NCI-H524 (cell line): ENCODE results near the gene SLC36A3.
A peak's percentile ranks its signal among the peaks of the same experiment; 100 is the strongest.

Source experiments
- DNase-seq, 2 experiments: peaks; one replicate each; lab custom pipeline; 2025; lab: John Stamatoyannopoulos, UW

SLC36A3 gene

DNA sequence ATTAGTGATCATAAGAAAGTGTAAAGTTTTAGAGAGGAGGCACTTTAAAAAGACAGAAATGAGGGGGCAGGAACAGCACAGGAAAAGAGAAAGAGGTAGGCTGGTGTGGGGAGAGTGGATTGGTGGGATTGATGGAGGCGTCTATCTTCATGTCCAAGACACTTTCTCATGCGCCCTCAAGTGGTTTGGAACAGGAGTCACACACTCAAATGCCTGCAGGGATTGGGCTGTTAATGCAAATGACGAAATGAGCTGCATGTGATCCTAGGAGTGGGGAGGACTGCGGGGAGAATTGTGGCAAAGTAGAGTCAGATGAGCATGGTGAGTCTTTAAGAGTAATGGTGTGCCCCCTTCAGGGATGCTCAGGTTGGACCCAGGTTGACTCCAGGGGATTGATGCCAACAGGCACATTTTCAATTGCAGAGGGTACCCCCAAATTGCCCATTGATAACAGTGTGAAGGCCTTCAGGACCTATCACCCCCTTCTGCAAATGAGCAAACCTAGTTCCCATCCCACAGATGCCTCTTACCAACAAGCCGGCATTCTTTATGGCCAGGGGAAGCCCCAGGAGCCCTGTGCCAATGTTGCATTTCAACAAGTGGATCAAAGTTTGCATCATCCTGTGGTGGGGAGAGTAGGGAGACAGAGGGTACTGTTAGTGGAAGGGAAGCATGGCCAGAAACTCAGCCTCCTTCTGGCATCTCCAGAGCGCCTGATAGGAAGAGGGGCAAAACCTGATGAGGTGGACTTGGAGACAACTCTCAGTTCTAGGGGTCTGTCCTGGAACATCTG is 5.3 kb downstream of the SLC36A3 start:
- peak; percentile 15 to 68 for DNase-seq

DNA sequence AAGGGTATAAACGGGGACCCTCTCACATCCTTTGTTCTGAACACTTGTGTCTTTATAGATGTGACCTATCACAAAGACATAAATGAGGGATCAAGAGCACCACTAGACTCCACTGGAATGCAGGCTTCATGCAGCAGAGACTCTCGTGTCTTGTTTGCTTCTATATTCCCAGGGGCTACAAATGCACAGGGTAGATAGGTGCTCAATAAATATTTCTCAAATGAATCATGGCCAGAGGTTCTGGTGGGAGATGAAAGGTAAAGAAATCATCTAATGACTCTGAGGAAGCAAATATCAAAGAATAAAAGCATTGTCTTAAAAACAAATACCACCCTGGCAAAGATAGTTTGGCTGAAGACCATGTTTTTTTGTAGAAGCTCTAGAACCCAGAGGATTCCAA is 6.6 kb downstream of the SLC36A3 start:
- no peak for DNase-seq

DNA sequence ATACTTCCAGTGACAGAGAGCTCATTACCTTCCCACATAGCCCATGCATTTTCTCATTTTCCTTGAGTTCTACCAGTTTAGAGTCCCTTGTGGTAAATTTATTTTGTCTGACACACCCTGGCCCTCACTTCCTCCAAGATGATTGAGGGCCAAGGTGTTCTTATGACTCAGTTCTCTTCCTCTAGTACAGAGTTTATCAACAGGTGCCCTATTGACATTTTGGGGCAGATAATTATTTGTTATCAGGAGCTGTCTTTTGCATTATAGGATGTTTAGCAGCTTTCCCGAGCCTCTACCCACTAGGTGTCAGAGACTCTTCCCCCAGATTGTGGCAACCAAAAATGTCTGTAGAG is 7.1 kb downstream of the SLC36A3 start:
- no peak for DNase-seq

DNA sequence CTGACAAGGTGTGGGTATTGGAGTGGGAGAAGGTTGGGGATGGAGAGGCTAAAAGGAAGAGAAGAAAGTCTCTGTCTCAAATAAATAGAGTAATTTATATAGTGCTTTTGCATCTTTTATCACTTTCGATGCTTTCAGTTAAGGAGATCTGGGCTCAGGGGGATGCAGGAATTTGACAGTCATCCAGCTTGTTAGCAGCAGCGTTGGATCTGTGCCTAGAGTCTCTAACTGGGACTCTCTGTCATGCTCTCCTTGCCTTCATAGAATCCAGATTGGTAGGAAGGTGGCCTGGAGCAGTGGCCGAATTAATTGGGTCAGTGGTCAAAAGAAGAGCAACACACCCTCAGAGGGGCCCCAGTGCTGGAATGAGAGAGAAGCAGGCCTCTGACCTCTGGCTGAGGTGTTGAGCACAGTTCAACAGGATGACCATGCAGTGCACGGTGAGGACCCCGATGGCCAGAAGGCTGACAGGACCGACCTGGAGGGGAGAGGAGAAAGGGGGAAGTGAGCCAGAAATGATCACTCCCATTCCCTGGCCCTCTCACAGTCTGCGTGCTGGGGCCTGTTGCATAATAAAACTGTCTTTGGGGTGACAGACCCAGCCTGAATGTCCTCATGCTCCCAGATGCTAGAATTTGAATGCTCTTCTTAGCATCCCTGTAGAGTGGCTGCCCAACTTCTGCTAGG is 7.6 kb downstream of the SLC36A3 start:
- no peak for DNase-seq

DNA sequence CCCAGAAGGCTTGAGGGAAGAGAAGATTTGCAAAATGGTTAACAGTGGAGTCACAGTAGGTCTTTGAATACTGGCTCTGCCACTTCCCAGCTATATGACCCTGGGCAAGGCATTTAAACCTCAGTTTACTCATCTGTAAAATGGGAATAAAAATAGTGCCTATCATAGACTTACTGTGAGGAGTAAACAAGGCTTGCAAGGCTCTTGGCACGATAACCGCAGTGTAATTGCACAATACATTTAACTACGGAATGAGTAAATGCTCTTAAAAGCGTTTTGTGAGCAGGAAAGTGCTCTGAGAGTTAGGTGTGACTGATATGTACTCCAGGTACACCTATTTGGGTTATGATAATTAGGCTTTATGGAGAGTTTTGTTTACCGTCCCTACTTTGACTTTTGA is 8.4 kb downstream of the SLC36A3 start:
- no peak for DNase-seq

DNA sequence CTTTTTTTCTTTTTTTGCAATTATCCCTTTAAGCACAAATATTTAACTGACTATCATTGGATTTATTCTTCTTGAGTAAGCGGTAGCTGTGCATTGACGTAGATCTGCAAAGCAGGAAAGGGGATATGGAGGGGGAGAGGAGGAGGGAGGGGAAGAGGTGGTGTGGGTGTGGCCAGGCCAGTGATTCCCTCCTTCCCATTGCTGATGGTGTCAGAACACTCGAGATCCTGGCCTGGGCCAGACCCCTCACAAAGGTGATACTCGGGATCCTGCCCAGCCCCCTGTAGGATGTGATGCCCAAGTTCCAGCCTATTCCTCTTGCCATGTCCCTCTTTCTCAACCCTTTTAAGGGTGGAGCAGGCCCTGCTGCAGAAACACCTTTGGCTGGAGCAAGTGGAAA is 9.9 kb downstream of the SLC36A3 start:
- DNase-seq, result no peak

DNA sequence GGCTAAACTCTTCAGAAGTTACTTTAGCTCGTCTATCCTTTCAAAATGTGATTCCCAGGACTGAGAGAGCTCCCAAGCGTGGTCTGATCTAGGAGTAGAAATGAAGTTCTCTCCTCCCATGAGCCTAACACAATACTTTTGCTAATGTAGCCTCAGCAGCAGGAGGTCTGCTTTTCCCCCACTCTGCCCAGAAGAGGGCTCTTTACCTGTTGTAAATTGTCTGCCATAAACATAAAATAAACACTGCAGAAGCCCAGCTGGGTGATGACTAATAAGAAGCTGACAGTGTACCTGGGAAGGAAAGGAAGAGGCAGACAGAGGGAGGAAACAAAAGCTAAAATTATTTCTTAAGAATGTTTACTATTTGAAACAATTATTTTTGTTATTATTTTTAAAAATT is 15.4 kb downstream of the SLC36A3 start:
- peak in 1 of 2 experiments; percentile 12 for DNase-seq

DNA sequence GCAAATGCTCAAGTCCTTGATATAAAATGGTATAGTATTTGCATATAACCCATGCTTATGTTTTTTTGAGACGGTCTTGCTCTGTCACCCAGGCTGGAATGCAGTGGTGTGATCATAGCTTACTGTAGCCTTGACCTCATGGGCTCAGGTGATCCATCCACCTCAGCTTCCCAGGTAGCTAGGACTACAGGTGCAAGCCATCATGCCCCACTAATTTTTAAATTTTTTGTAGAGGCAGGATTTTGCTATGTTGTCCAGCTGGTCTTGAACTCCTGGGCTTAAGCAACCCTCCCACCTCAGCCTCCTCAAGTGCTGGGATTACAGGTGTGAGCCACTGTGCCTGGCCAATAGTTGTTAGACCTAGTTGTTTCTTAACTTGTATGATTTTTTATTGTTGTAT is 17.3 kb downstream of the SLC36A3 start:
- no peak for DNase-seq

DNA sequence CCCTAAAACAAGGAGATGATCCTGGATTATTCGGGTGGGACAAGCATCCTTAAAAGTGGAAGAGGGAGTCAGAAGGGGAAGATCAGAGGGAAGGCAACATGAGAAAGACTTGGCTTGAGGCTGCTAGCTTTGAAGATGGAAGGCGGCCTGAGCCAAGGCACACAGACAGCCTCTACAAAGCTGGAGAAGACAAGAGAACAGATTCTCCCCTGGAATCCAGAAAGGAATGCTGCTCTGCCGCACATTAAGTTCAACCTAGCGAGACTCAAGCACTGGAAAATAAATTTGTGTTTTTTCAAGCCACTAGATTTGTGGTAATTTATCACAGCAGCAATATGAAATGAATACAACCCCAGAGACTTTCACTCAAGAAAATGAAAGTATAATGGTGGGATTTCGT is 17.9 kb downstream of the SLC36A3 start:
- no peak for DNase-seq

DNA sequence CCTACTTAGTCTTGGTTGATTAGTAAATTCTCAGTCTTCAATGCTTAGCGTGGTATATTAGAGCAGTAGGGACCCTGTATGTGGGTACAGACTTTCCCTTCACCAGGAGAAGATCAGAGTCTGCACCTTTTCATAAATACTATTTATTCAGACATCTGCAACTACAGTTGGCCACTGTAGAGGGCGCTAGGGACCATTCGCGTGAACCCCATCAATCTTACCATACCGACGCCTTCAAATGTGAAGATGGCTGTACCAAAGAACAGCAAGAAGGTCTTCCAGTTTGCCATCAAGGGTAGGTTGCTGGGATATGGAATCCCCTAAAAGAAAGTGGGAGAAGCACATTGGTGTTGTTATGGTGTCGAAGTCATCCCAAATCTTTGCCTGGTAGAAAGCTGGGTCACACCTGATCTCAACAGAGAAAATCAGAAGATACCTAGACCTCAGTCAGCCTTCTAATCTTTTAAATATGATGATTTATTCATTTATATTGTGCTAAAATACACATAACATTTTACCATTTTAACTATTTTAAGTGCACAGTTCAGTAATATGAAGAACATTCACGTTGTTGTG is 19.1 kb downstream of the SLC36A3 start:
- DNase-seq, result no peak

DNA sequence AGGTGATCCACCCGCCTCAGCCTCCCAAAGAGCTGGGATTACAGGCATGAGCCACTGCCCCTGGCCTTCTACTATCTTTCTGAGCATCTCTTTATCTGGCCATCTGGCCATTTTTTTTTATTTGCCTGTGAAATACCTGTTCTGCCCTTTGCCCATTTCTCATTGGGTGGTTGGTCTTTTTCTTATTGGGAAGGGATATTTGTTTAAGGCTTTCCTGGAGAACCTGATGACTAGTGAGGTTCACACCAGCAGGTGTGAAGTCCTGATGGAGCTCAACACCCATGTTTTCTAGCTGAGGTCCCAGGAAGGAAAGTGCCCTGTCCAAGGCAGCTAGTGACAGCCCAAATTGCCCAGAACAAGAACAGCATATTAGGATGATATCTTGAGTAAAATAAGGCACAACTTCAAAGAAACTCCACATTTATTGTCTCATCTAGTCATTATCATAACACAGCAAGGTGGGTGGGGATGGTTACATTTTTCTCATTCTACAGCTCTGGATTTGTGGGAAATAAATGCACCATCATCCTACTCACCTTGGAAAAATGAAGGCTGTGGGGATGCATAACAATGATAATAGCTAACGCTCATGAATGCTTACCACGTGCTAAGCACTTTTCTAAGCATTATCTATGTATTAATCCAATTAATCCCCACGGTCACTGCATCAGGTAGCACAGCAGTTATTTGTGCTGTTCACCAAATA is 20.3 kb downstream of the SLC36A3 start:
- DNase-seq, result peak in 1 of 2 experiments; percentile 61

DNA sequence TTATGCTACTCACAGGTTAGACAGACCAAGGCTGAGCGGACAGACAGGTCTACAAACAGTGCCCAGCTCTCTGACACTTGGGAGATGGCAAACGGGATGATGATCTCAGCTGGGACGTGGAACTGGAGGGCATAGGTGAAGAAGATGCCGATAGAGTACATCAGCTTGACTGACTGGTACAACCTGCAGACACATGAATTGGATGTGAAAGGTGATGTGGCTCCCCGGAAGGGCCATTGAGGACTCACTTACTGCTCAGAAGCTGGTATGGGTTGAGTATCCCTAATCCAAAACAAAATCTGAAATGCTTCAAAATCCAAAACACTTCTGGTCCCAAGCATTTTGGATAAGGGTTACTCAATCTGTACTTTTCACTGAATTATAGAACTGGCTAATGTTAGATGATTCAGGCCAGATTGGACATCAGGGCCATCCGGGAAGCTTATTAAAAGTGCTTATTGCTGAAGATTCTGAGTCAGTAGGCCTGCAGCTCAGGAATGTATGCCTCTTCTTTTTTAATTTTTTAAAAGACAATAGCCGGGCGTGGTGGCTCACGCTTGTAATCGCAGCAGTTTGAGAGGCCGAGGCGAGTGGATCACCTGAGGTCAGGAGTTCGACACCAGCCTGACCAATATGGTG is 22.4 kb downstream of the SLC36A3 start:
- DNase-seq, result no peak

DNA sequence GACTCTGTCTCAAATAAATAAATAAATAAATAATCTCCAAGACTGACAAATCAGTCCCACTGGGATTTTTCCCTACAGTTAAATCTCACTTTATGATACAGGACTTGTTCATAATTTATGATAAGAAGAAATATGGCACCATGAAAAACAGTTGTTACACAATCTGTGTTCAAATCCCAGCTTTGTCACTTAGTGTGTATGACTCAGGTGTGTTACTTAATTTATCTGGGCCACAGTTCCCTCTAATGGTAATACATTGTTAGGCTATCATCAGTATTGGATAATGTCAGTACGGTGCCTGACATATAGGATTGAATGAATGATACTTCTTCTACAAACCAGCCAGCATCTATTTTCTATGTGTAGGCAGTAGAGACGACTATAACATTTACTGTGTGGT is 23.1 kb downstream of the SLC36A3 start:
- DNase-seq, result no peak

DNA sequence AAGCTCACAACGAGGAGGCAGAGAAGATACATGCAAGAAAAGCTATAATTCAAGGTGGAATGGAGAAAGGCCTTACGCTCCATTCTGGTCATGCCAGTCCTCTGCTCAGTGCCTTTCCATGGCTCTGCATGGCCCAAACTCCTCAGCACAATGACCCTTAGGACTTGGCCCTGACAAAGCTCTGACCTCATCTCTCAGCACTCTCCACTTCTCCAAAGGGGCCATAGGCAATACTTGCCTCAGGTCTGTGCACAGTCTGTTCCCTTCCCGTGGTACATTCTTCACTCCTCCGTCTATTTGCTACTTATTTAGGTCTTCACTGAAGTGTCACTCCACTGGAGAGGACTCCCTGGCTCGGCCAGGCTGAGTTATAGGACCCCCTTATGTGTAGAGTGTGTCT is 24.7 kb downstream of the SLC36A3 start:
- DNase-seq, result no peak

DNA sequence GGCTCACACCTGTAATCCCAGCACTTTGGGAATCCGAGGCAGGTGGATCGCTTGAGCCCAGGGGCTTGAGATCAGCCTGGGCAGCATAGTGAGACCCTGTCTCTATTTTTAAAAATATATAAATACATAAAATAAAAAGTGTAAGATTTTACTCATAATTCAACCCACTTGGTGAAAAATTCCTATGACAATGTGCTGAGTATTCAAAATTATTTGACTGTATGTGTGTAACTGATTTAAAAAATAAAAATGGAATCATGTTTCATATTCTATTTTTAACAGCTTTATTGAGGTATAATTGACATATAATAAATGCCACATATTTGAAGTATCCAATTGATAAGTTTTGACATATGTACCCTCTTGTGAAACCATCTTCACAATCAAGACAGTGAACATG is 27.8 kb downstream of the SLC36A3 start:
- DNase-seq, result no peak

DNA sequence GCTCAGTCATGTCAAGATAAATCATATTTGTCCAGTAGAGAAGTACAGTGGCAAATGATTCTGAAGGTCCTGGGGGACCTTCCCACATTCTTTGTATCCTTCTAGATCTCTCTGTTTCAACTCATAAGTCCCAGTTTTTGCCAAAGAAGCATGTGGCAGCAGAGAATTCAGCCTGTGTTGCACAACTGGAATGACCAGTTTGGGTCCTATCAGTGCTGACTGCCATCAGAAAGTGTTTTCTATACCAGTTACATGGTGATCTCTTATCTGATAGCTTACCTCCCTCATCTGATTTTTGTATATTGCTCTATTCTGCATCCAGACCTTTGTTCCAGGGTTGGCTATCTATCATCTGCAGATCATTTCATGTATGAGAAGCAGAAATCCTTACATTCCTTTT is 28.9 kb downstream of the SLC36A3 start:
- DNase-seq, result no peak

DNA sequence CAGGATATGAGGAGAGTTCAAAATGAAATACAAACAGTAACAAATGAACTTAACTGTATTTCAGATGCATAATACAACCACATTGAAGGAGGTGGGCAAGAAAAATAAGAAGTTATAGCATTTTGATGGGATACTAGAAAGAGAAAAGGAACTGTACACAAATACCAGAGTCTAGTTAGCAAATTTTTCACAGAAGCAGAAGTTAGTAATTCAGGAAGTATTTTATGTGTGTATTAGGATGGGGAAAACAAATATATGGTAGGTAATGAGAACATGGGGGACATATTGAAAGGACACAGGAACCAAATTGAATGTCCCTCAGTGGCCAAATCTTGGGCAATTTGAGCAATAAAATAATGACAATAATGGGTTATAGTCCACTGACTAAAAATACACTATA is 32.2 kb downstream of the SLC36A3 start:
- no peak for DNase-seq

DNA sequence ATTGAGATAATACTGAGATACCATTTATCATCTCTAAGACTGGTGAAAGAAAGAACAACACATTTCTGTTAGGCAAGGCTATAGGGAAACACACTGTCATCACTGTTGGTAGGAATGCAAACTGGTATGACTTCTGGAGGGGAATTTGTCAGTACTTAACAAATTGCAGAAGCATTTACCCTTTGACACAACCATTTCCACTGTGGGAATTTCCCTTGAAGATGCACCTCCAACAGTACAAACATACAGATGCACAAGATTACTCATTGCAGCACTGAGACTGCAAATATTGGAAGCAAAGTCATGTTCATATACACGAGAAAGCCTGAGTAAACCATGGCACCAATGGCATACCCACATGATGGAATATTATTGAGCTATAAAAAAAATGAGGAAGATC is 33.0 kb downstream of the SLC36A3 start:
- DNase-seq, result no peak

DNA sequence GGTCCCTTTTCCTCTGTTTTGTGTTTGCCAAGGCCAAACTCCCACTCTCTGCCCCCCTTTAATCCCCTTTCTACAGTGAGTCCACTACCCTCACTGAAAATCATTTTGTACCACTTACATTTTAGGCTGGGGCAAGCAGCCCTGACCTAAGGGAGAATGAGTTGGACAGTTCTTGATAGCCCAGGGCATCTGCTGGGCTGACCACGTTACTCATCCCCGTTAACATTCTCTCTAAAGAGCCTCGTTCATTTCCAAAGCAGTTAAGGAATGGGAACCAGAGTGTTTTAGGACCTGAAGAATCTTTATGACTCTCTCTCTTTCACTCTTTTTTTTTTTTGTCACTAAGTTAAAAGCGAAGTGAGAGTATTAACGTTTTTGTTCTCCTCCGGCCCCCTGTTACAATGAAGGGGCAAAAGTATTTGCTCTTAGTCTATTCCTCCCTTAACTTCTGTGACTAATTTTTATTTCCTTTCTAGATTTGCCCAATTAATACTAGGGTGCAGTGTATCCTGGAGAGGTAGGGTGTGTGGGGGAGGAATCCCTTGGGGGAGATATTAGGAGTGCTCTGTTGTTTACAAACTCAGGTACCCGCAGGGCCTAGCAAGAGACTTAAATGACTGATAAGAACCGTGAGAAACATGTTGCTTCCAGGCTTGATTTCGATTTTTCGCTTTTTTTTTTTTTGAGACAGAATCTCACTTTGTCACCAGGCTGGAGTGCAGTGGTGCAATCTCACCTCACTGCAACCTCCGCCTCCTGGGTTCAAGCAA is 35.9 kb downstream of the SLC36A3 start:
- no peak for DNase-seq

DNA sequence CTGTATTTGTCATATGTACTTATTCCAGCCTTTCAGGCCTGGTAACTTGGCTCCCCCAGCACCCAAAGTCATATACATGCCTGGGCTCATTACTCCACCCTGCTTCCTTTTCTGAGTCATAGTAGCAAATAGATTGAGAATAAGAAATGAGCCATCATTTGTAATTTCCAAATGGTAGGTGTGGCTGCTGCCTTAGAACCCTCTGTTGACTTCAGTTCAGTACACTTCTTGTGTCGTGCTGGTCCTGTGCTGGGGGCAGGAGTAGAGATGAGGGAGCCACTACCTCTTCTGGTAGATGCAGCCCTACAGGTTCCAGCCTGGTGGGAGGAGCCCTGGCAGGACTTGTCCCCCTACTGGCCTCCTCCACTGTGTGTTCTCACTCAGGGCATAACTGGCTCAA is 39.5 kb downstream of the SLC36A3 start:
- no peak for DNase-seq

DNA sequence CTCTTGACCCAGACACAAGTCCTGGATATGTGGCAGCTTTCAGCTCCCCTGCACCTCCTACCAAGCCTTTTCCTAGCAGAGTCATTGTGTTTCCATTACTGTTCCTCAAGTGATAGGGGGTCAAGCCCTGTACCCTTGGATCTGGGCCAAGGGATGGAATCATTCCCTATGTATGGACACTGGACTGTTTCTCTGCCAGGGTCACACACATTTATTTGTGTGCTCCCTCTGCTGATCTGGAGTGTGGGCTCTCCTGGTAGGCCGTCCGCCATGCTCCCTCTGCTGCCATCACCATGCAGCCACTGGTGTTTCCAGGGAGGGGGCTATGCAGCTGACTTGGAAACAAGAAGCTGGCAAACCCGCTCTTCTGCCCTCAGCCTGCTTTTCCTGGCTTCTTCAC is 41.0 kb downstream of the SLC36A3 start:
- no peak for DNase-seq

DNA sequence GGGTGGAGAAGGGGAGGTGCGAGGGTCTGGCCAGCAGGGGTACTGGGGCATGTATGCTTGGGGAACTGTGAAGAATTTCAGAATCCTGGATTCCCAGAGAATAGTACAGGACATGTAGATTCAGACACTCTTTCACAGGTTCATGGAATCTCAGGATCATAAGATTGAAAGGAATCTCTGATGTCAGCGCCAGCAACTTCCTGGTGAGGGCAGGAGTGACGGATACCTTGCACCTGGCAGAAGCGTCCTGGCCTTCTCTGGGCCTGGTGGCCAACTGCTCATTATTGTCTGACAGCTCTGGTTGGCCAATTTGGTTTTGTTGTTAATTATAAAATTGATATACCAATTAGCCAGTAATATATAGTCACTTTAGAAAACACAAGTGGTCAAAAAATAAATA is 43.6 kb downstream of the SLC36A3 start:
- no peak for DNase-seq
